Muscle layer of colon (tissue), 2 donors: ENCODE data around the gene CRACDL.

Experiments used
- H3K27ac ChIP-seq: one replicate; pipeline ENCODE4 v1.7.0; 2013; ENCODE audit warnings: low read depth, mild to moderate bottlenecking, low read length, moderate library complexity
- H3K27me3 ChIP-seq, 2 donors: one replicate each; pipeline ENCODE4 v1.7.0; 2013; ENCODE audit warnings: low read length in 2 of 2, mild to moderate bottlenecking in 2 of 2; ENCODE audit not compliant: insufficient read depth in 2 of 2, control insufficient read depth in 1 of 2
- H3K36me3 ChIP-seq: one replicate; pipeline ENCODE4 v1.7.0; 2013; ENCODE audit warnings: mild to moderate bottlenecking, low read length; ENCODE audit not compliant: insufficient read depth
- H3K4me1 ChIP-seq: one replicate; pipeline ENCODE4 v1.7.0; 2013; ENCODE audit warnings: mild to moderate bottlenecking, low read length; ENCODE audit not compliant: insufficient read depth
- H3K4me3 ChIP-seq, 2 donors: one replicate each; pipeline ENCODE4 v1.7.0; 2013; ENCODE audit warnings: low read length in 2 of 2, low read depth in 1 of 2, mild to moderate bottlenecking in 1 of 2, moderate library complexity in 1 of 2
- H3K9ac ChIP-seq: one replicate; pipeline ENCODE4 v1.7.0; 2013; ENCODE audit warnings: low read length
- H3K9me3 ChIP-seq: one replicate; pipeline ENCODE4 v1.7.0; 2013; ENCODE audit warnings: mild to moderate bottlenecking, low read length
- donor health status: abdominal sarcoma.
- donor health status: Adenocarcinoma of cecum.

CRACDL gene

DNA sequence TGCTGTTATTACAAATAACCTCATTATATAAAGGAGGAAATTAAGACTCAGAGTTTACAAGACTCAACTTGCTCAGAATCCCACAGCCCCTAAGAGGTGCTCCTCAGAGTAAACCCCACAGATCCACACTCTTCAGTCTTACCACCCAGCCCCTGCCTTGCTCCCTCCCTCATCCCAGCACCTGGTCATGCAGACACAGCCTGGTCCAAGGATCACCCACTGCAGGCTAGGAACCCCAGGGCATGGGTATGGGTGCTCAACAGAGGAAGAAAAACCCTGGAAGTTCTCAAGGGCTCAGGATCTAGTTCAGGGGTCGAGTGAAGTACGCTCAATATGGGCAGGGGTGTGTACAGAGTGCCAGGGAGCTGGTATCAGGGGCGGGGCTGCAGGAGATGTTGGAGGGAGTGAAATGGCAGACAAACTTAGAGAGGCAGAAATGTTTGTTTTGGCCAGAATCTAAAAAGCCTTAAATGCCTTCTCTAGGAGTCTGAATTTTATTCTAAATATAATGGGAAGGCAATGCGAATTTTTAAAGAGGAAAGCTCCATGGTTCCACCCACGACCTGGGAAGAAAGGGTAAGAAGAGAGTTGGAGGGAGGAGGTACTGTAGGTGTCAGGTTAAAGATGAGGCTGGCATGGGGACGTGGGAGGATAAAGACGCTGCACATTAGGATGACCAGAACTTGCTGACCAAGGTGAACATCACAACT is 126.0 kb downstream of the CRACDL start:
- Histone ChIP-seq H3K4me3 (no peak overlapping the region), H3K9me3 (no peaks in the 10 kb centered on the region), H3K9ac (no peak overlapping the region), H3K27me3 (no peaks in the 10 kb centered on the region), H3K36me3 (no peaks in the 10 kb centered on the region), H3K27ac (no peak overlapping the region), H3K4me1 (peaks cover 20% of the 10 kb centered on the region)

DNA sequence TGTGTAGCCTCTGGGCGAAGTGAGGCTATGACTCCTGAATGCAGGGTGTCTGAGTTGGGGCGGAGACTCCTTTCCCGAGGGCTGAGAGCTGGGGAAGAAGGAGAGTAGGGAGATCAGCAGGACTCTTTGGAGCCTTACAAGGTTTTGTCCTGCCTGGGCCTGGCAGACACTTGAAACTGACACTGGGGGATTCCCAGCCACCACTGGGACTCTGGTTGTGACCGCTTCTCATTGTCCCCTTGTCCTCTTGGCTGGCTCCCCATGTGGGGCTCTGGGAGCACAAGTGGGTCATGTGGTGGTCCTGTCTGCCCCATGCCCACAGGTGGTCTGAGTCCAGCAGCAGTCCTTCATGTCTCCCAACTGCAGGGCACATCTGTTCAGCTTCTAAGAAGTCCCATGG is 126.9 kb downstream of the CRACDL start:
- H3K9ac ChIP-seq, result no peak overlapping the region
- H3K9me3 ChIP-seq, result no peaks in the 10 kb centered on the region
- H3K4me1 ChIP-seq, result peaks cover 20% of the 10 kb centered on the region
- no peak overlapping the region for H3K4me3 ChIP-seq
- H3K27me3 ChIP-seq, result no peaks in the 10 kb centered on the region
- no peaks in the 10 kb centered on the region for H3K36me3 ChIP-seq
- no peak overlapping the region for H3K27ac ChIP-seq

DNA sequence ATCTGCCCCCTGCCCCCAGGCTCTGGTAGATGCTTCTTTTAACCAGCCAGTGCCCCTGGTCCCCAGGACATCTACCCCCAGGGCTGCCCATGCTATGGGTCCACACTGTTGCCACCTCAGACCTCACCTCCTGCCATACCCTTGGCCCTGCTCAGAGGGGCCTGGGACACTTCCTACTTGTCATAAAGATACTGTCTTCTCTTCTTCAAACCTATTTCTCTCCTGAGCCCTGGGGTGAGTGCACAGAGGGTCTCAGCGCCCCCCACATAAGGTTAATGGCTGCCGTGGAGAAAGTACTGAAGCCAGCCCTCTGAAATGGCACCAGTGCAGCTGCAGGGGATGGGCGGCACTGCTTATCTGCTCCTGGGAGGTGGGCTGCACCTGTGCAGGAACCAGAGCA is 127.5 kb downstream of the CRACDL start:
- no peaks in the 10 kb centered on the region for H3K36me3 ChIP-seq
- no peak overlapping the region for H3K4me3 ChIP-seq
- no peak overlapping the region for H3K9ac ChIP-seq
- H3K27ac ChIP-seq, result no peak overlapping the region
- H3K9me3 ChIP-seq, result no peaks in the 10 kb centered on the region
- H3K27me3 ChIP-seq, result no peaks in the 10 kb centered on the region
- peaks cover 20% of the 10 kb centered on the region for H3K4me1 ChIP-seq

DNA sequence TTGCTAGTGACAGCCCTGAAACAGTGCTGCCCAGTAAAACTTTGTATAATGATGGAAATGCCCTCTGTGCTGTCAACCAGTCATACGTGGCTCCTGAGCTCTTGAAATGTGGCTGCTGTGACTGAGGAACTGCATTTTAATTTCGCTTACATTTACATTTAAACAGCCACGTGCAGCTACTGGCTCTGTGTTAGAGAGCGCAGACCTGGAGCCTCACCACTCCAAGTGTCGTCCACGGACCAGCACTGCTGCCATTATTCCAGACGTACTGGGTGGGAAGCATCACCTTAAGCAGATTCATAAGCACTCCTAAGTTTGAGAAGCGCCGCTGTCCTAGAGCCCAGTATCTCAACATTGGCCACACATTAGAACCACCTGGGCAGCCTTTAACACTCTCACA is 128.1 kb downstream of the CRACDL start:
- no peaks in the 10 kb centered on the region for H3K9me3 ChIP-seq
- H3K36me3 ChIP-seq, result no peaks in the 10 kb centered on the region
- no peak overlapping the region for H3K4me3 ChIP-seq
- peaks cover 20% of the 10 kb centered on the region for H3K4me1 ChIP-seq
- no peak overlapping the region for H3K27ac ChIP-seq
- no peak overlapping the region for H3K9ac ChIP-seq
- H3K27me3 ChIP-seq, result no peaks in the 10 kb centered on the region

DNA sequence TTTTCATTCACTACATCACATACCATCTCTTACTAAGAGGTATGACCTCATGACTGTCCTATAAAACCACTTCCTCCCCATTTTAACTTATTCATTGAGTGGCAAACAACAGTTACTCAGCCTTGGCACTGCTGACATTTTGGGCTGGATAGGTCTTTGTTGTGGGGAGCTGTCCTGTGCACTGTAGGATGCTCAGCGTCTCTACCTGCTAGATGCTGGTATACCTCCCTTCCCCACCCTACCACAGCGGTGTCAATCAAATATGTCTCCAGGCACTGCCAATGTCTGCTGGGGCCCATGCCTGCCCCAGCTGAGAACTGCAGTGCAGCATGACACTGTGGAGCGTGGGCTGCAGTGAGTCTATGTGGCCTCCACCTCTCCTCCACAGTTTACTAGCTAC is 128.8 kb downstream of the CRACDL start:
- no peak overlapping the region for H3K4me3 ChIP-seq
- no peak overlapping the region for H3K9ac ChIP-seq
- peaks cover 20% of the 10 kb centered on the region for H3K4me1 ChIP-seq
- no peaks in the 10 kb centered on the region for H3K27me3 ChIP-seq
- H3K36me3 ChIP-seq, result no peaks in the 10 kb centered on the region
- no peak overlapping the region for H3K27ac ChIP-seq
- H3K9me3 ChIP-seq, result no peaks in the 10 kb centered on the region

DNA sequence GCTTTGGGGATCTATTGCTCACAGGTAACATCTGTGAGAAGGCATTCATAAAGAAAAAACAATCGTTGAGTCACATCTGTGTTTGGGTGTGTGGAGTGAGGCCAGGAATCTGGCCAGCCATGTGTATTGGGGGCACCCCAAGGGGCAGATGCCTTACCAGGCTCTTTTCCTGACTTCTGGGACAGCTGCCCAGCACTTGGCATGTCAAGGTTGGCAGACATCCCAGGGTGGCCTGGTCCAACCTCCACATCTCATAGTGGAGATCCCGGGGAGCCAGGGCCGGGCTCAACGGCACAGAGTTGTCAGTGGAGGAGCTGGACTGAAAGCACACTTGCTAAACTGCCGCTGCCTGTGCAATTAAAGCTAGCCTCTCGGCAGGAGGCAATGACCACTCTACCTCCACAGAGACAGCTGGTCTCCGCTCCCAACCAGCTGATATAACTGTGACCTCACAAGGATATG is 129.8 kb downstream of the CRACDL start:
- Histone ChIP-seq H3K27me3 (no peaks in the 10 kb centered on the region), H3K4me3 (no peak overlapping the region), H3K36me3 (no peaks in the 10 kb centered on the region), H3K9me3 (no peaks in the 10 kb centered on the region), H3K4me1 (peaks cover 20% of the 10 kb centered on the region), H3K27ac (peak overlapping the region; percentile 2), H3K9ac (no peak overlapping the region)

DNA sequence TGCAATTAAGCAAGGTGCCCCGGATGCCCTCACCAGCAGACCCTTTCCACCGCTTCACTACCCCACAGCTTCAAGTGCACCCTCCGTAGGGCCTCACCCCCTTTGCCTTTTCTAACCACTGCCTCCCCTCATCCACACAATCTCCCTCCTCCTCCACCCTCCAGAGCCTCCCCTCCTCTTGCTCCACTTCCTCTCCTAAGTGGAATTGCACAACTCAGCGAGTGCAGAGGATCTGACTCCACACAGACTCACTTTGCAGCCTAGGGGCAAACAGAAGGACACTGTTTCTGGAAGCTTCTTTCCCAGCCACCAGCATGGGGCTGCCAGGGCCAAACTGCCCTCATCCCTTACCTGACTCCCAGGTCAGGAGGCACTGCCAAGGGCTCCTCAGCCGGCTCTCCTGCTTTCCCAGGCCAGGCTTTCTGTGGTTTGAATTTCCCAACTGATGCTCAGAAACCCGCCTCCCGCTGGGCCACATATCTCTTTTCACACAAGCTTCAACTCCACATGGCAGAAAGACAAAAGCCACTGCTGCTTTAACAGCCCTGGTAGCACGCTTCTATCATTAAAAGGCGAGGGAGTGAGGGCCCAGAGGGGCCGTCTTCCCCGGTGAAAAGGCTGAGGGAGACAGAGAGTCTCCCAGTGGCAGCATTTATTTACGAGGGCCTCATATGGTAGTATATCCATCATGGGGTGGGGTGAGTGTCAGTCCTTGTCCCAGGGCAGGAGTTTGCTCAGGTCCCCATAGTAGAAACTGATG is 130.4 kb downstream of the CRACDL start:
- H3K4me3 ChIP-seq, result no peak overlapping the region
- peaks cover 20% of the 10 kb centered on the region for H3K4me1 ChIP-seq
- H3K27me3 ChIP-seq, result no peaks in the 10 kb centered on the region
- peak overlapping the region; percentile 2 for H3K27ac ChIP-seq
- H3K9me3 ChIP-seq, result no peaks in the 10 kb centered on the region
- H3K9ac ChIP-seq, result no peak overlapping the region
- H3K36me3 ChIP-seq, result no peaks in the 10 kb centered on the region

DNA sequence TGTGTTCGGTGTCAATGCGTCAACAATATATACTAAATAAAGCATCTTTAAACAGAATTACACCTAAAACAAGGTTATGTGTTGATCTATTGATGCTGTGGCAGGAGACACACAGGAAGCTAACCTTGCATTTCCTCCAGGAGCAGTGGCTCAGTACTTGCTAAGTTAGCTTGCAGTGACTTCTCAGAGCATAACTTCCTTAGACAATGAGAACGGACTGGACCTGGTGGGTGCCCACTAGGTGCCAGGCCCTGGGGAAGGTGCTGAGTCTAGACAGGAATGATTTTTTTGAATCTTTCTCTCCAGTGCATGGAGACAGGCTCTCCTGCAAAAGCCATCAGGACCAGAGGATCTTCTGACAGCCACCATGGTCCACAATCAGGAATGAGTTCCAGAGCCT is 131.3 kb downstream of the CRACDL start:
- peaks cover 20% of the 10 kb centered on the region for H3K4me1 ChIP-seq
- H3K27ac ChIP-seq, result no peak overlapping the region
- no peak overlapping the region for H3K4me3 ChIP-seq
- no peaks in the 10 kb centered on the region for H3K36me3 ChIP-seq
- no peaks in the 10 kb centered on the region for H3K27me3 ChIP-seq
- no peaks in the 10 kb centered on the region for H3K9me3 ChIP-seq
- no peak overlapping the region for H3K9ac ChIP-seq

DNA sequence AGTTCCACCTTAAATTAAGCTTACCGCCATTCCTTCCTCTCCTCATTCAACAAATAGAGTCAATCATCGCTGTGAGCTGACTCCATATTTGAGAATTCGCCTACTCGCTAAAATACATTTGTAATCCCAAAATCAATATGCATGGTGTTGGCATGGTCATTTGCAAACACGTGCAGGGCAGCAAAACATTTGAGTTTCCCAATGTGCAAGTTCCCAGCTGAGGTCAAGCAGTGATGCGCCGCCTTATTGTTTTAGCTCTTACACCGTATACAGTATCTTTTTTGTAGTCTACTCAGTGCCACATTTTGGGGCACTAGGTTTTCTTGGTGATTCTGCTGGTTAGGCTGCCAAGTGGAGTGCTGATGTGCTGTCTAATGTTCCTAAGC is 131.8 kb downstream of the CRACDL start:
- no peaks in the 10 kb centered on the region for H3K27me3 ChIP-seq
- no peaks in the 10 kb centered on the region for H3K36me3 ChIP-seq
- H3K4me1 ChIP-seq, result peaks cover 20% of the 10 kb centered on the region
- no peaks in the 10 kb centered on the region for H3K9me3 ChIP-seq
- no peak overlapping the region for H3K9ac ChIP-seq
- H3K27ac ChIP-seq, result no peak overlapping the region
- H3K4me3 ChIP-seq, result no peak overlapping the region

DNA sequence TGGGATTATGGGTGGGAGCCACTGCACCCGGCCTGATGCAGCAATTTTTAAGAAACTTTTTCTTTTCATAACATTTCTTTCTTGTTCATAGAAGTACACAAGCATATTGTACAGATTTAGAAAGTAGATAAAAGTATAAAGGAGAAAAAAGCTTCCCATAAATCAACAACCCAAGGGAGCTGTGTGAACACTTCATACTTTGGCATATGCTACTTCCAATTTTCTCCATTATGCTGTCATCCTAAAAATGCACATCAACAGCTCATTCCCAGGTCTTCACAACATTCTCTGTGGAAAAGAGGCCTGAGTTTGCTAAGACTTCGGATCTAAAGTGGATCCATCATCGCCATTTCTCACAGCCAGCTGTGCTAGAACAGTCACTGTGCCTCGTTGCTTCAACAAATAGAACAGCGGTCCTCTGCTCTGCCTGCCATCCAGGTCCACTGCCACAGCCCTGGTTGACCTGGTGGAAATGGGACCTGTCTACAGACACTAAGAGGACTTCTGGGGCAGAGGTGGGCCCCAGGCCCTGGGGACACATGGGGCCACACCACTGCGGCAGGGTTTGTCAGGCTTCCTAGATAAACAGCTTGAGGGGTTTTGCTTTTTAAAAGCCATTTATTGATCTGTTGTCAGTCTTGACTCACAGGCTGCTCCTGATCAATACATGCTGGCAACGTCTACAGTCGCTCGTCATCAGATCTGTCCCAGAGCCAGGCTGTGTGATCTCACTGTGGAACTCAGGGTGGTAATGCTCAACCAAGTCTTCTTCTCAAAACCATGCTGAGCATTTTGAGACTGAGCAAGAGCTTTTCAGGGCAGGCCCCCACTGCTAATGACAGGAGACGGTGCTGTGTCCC is 132.4 kb downstream of the CRACDL start:
- Histone ChIP-seq H3K9ac (no peak overlapping the region), H3K9me3 (no peaks in the 10 kb centered on the region), H3K27me3 (no peaks in the 10 kb centered on the region), H3K4me1 (peaks cover 20% of the 10 kb centered on the region), H3K36me3 (no peaks in the 10 kb centered on the region), H3K27ac (no peak overlapping the region), H3K4me3 (no peak overlapping the region)

DNA sequence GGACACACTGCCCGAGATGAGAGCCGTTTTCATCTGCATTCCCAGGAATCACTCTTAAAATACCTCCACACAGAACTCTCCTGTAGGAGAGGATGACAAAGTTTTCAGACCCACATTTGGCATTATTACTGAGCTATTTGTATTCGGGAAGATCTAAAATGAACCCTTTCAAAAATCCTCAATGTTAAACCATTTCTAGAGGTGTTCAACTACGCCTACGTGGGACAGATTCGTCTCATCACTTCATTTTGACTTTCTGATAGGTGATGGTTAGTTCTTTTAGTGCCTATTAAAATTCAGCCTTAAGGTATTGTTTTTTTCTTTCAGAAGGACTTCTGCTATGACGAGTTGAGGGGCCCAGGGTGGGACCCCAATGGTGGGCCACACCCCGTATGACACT is 133.7 kb downstream of the CRACDL start:
- H3K9me3 ChIP-seq, result no peaks in the 10 kb centered on the region
- no peaks in the 10 kb centered on the region for H3K36me3 ChIP-seq
- no peaks in the 10 kb centered on the region for H3K27me3 ChIP-seq
- H3K27ac ChIP-seq, result no peak overlapping the region
- no peak overlapping the region for H3K4me3 ChIP-seq
- H3K9ac ChIP-seq, result no peak overlapping the region
- H3K4me1 ChIP-seq, result peaks cover 20% of the 10 kb centered on the region
